Measurements from ENCODE around the gene OR7A10. TPM values are rescaled to one million over a fixed set of nuclear protein-coding genes. Genes with fewer than 3 reads are reported as not detected.

The OR7A10 gene
- total RNA-seq, 1 donor from 2014 or later: not detected

GRCh38 chr19:14818588-14818987, 30.1 kb downstream of the OR7A10 start:
- Mint-ChIP-seq H3K4me3 (ENCODE audit: unreplicated experiment) (no peak overlapping the region), H3K4me1 (ENCODE audit: unreplicated experiment) (no peaks in the 10 kb centered on the region), H3K27ac (ENCODE audit: unreplicated experiment) (no peak overlapping the region), H3K36me3 (ENCODE audit: low read depth, unreplicated experiment) (no peaks in the 10 kb centered on the region), H3K9me3 (ENCODE audit: unreplicated experiment) (peaks cover 7% of the 10 kb centered on the region), H3K27me3 (ENCODE audit: unreplicated experiment) (peaks cover 2% of the 10 kb centered on the region)
- TF ChIP-seq CTCF (IDR thresholded peaks at IDR 0.05; ENCODE audit: unreplicated experiment): no peak
- no peak for DNase-seq (ENCODE audit: low spot score)

DNA sequence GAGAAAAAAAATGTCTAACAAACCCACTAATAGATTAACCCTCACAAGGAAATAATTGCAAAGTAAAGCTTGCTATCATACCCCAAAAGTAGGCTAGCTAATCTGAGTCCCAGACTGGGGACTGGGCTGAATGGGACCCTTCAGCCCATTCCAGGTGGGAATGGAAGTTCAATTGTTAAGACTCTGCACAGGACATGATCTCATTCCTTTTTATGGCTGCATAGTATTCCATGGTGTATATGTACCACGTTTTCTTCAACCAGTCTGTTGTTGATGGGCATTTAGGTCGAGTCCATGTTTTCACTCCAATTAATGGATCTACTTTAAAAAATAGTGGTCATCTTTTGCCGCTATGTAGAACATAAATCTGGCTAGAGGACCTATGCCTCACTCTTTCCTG, 31.7 kb downstream of the OR7A10 start:
- no peaks in the 10 kb centered on the region for H3K36me3 Mint-ChIP-seq (ENCODE audit: low read depth, unreplicated experiment)
- no peaks in the 10 kb centered on the region for H3K27me3 Mint-ChIP-seq (ENCODE audit: unreplicated experiment)
- no peak for TF ChIP-seq CTCF (IDR thresholded peaks at IDR 0.05; ENCODE audit: unreplicated experiment)
- H3K4me3 Mint-ChIP-seq (ENCODE audit: unreplicated experiment): no peak overlapping the region
- H3K27ac Mint-ChIP-seq (ENCODE audit: unreplicated experiment): no peak overlapping the region
- H3K9me3 Mint-ChIP-seq (ENCODE audit: unreplicated experiment): peaks cover 7% of the 10 kb centered on the region
- H3K4me1 Mint-ChIP-seq (ENCODE audit: unreplicated experiment): no peaks in the 10 kb centered on the region
- DNase-seq (ENCODE audit: low spot score): no peak

- no peak overlapping the region for H3K27ac Mint-ChIP-seq (ENCODE audit: unreplicated experiment)
Measured at GRCh38 chr19:14814982-14815652, 33.6 kb downstream of the OR7A10 start.

DNA sequence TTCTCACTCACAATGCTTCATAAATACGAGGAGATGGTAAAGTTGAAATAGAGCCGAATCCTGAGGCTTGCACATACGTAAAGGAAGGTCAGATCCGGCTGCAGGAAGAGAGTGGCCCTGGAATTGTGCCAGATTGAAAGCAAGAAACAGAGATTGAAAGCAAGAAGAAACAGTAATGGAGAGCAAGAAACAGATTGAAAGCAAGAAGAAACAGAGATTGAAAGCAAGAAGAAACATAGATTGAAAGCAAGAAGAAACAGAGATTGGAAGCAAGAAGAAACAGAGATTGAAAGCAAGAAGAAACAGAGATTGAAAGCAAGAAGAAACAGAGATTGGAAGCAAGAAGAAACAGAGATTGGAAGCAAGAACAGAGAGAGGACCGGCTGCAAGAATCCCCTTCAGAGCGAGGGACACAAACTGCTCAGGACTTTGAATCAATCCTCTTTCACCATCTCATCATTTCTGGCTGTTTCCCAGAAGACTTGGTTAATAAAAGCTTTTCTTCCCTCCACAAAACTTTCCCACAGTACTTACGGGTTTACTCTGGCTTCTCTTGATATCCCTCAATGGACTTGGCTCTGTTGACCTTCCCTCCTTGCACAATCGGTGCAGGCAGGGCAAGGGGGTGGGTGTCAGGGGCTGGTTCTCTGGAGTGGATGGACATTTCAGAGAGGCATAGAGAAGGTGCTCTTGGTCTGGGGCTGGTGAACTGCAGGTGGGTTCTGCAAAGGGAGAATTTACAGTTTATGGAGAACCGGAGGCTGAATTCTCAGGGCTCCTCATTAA, 39.3 kb downstream of the OR7A10 start:
- H3K27me3 Mint-ChIP-seq (ENCODE audit: unreplicated experiment): no peaks in the 10 kb centered on the region
- H3K9me3 Mint-ChIP-seq (ENCODE audit: unreplicated experiment): no peaks in the 10 kb centered on the region
- no peak overlapping the region for H3K27ac Mint-ChIP-seq (ENCODE audit: unreplicated experiment)
- no peak overlapping the region for H3K4me3 Mint-ChIP-seq (ENCODE audit: unreplicated experiment)
- H3K4me1 Mint-ChIP-seq (ENCODE audit: unreplicated experiment): no peaks in the 10 kb centered on the region
- DNase-seq (ENCODE audit: low spot score): no peak
- no peaks in the 10 kb centered on the region for H3K36me3 Mint-ChIP-seq (ENCODE audit: low read depth, unreplicated experiment)
- TF ChIP-seq CTCF (IDR thresholded peaks at IDR 0.05; ENCODE audit: unreplicated experiment): no peak

More at GRCh38 chr19:14814982-14815652, 33.6 kb downstream of the OR7A10 start:
- Mint-ChIP-seq H3K4me3 (ENCODE audit: unreplicated experiment) (no peak overlapping the region), H3K4me1 (ENCODE audit: unreplicated experiment) (no peaks in the 10 kb centered on the region), H3K27me3 (ENCODE audit: unreplicated experiment) (no peaks in the 10 kb centered on the region), H3K36me3 (ENCODE audit: low read depth, unreplicated experiment) (no peaks in the 10 kb centered on the region), H3K9me3 (ENCODE audit: unreplicated experiment) (peaks cover 7% of the 10 kb centered on the region)
- TF ChIP-seq CTCF (IDR thresholded peaks at IDR 0.05; ENCODE audit: unreplicated experiment): no peak
- DNase-seq (ENCODE audit: low spot score): no peak

GRCh38 chr19:14804765-14805164, 44.0 kb downstream of the OR7A10 start:
- Mint-ChIP-seq H3K4me3 (ENCODE audit: unreplicated experiment) (no peak overlapping the region), H3K27ac (ENCODE audit: unreplicated experiment) (no peak overlapping the region), H3K36me3 (ENCODE audit: low read depth, unreplicated experiment) (no peaks in the 10 kb centered on the region), H3K27me3 (ENCODE audit: unreplicated experiment) (no peaks in the 10 kb centered on the region), H3K4me1 (ENCODE audit: unreplicated experiment) (no peaks in the 10 kb centered on the region), H3K9me3 (ENCODE audit: unreplicated experiment) (no peaks in the 10 kb centered on the region)
- no peak for DNase-seq (ENCODE audit: low spot score)
- TF ChIP-seq CTCF (IDR thresholded peaks at IDR 0.05; ENCODE audit: unreplicated experiment): no peak
